ENCODE data around the gene TBCEL. TPM values are rescaled to one million over a fixed set of nuclear protein-coding genes. Genes with fewer than 3 reads are reported as not detected.
"Not testable (repeated sequence)": the region's sequence is repeated elsewhere in the genome, so short reads cannot be mapped to it uniquely, and the experiment has no call there.

The TBCEL gene
- total RNA-seq, 2 donors from 2014 or later, result 17.7 to 24.6 TPM

DNA sequence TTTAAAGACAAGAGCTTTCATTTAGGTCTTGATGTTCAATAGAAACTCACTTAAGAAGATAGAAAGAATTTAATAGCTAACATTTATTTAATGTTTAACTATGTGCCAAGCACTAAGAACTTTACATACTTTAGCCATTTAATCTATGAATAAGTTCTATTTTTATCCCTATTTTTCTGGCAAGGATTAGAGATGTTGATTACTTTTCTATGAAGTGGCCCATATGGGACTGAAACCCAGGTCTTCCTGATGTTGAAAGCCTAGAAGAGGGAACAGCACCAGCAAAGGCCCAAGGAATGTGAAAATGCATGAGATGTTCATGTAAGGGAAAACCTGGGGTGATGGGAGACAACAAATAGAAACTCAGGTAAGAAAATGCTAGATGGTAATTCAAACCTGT lies 15.4 kb upstream of the TBCEL start:
- H3K4me1 ChIP-seq (ENCODE audit: control insufficient read depth in 1 of 2, low read depth in 2 of 2), result no peaks in the 10 kb centered on the region
- no peaks in the 10 kb centered on the region for H3K27me3 ChIP-seq (replicated peaks; ENCODE audit: insufficient read depth)
- H3K9me3 ChIP-seq, result no peaks in the 10 kb centered on the region
- no peak overlapping the region for H3K27ac ChIP-seq
- no peak for DNase-seq (ENCODE audit: low spot score)
- H3K4me3 ChIP-seq, result no peak overlapping the region
- no peaks in the 10 kb centered on the region for H3K36me3 ChIP-seq
- no peak for TF ChIP-seq CTCF (IDR thresholded peaks at IDR 0.05)
- ATAC-seq (ENCODE audit: insufficient number of reproducible peaks, low FRiP score, low read depth), result no peak

GRCh38 chr11:121012091-121012490 lies 11.8 kb upstream of the TBCEL start:
- Histone ChIP-seq H3K4me3 (no peak overlapping the region), H3K27me3 (replicated peaks; ENCODE audit: insufficient read depth) (no peaks in the 10 kb centered on the region), H3K9me3 (no peaks in the 10 kb centered on the region), H3K4me1 (ENCODE audit: control insufficient read depth in 1 of 2, low read depth in 2 of 2) (no peaks in the 10 kb centered on the region), H3K27ac (no peak overlapping the region), H3K36me3 (no peaks in the 10 kb centered on the region)
- ATAC-seq (ENCODE audit: insufficient number of reproducible peaks, low FRiP score, low read depth) (no peak), DNase-seq (ENCODE audit: low spot score) (no peak)
- TF ChIP-seq CTCF (IDR thresholded peaks at IDR 0.05), result no peak

- H3K36me3 ChIP-seq, result no peaks in the 10 kb centered on the region
- no peak for ATAC-seq (ENCODE audit: insufficient number of reproducible peaks, low FRiP score, low read depth)
- peaks cover 0 to 6% of the 10 kb centered on the region in 2 donors for H3K4me1 ChIP-seq (ENCODE audit: control insufficient read depth in 1 of 2, low read depth in 2 of 2)
- H3K4me3 ChIP-seq, result no peak overlapping the region
- no peaks in the 10 kb centered on the region for H3K9me3 ChIP-seq
- H3K27ac ChIP-seq, result no peak overlapping the region
- DNase-seq (ENCODE audit: low spot score), result no peak
- no peaks in the 10 kb centered on the region for H3K27me3 ChIP-seq (replicated peaks; ENCODE audit: insufficient read depth)
- no peak for TF ChIP-seq CTCF (IDR thresholded peaks at IDR 0.05)
These were observed 5.2 kb upstream of the TBCEL start for GRCh38 chr11:121018746-121019145.

DNA sequence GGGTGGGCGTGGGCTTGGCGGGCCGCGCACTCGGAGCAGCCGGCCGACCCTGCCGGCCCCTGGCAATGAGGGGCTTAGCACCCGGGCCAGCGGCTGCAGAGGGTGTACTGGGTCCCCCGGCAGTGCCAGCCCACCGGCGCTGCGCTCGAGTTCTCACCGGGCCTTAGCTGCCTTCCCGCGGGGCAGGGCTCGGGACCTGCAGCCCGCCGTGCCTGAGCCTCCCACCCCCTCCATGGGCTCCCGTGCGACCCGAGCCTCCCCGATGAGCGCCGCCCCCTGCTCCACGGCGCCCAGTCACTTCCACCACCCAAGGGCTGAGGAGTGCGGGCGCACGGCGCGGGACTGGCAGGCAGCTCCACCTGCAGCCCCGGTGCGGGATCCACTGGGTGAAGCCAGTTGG lies 2.2 kb upstream of the TBCEL start:
- H3K27me3 ChIP-seq (replicated peaks; ENCODE audit: insufficient read depth); DNase-seq (ENCODE audit: low spot score); H3K27ac ChIP-seq; H3K4me3 ChIP-seq; ATAC-seq (ENCODE audit: insufficient number of reproducible peaks, low FRiP score, low read depth); H3K9me3 ChIP-seq; H3K36me3 ChIP-seq: not testable (repeated sequence)
- H3K4me1 ChIP-seq (ENCODE audit: control insufficient read depth in 1 of 2, low read depth in 2 of 2), result peaks cover 7 to 22% of the 10 kb centered on the region in 2 donors

DNA sequence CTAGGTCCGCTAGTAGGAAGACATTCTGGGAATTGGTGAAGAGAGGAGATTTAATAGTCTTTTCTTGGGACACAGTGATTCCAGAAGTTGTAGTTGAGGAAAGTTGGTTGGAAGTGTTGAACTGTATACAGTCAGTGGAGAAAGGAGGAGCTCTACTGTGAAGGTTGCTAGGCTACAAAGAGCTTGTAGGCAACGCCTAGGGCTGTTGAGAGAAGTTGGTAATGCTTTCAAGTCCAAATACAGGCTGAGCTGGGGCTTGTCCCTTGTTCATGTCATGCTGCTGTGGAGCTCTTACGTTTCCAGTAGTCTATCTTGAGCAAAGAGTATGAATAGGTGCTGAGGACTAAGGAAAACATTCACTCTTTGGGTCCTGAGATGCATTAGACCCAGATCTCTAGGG lies 1.1 kb downstream of the TBCEL start:
- Histone ChIP-seq H3K9me3 (no peaks in the 10 kb centered on the region), H3K4me3 (peak overlapping the region; percentile 84), H3K27ac (no peak overlapping the region), H3K36me3 (no peaks in the 10 kb centered on the region), H3K27me3 (replicated peaks; ENCODE audit: insufficient read depth) (no peaks in the 10 kb centered on the region), H3K4me1 (ENCODE audit: control insufficient read depth in 1 of 2, low read depth in 2 of 2) (peaks cover 7 to 22% of the 10 kb centered on the region in 2 donors)
- DNase-seq (ENCODE audit: low spot score) (no peak), ATAC-seq (ENCODE audit: insufficient number of reproducible peaks, low FRiP score, low read depth) (no peak)
- TF ChIP-seq CTCF (IDR thresholded peaks at IDR 0.05), result no peak

GRCh38 chr11:121029153-121029552 lies 5.3 kb downstream of the TBCEL start:
- no peaks in the 10 kb centered on the region for H3K27me3 ChIP-seq (replicated peaks; ENCODE audit: insufficient read depth)
- H3K4me3 ChIP-seq, result no peak overlapping the region
- DNase-seq (ENCODE audit: low spot score), result no peak
- ATAC-seq (ENCODE audit: insufficient number of reproducible peaks, low FRiP score, low read depth), result no peak
- no peak for TF ChIP-seq CTCF (IDR thresholded peaks at IDR 0.05)
- no peaks in the 10 kb centered on the region for H3K36me3 ChIP-seq
- no peaks in the 10 kb centered on the region for H3K9me3 ChIP-seq
- peaks cover 7 to 16% of the 10 kb centered on the region in 2 donors for H3K4me1 ChIP-seq (ENCODE audit: control insufficient read depth in 1 of 2, low read depth in 2 of 2)
- no peak overlapping the region for H3K27ac ChIP-seq
